Measurements from ENCODE around the gene LRRC46. TPM values are rescaled to one million over a fixed set of nuclear protein-coding genes. Genes with fewer than 3 reads are reported as not detected.

LRRC46 gene
- polyA plus RNA-seq, 3 donors, result 0.12 to 0.65 (median 0.22) TPM

GRCh38 chr17:47851764-47852112, 20.3 kb downstream of the LRRC46 start:
- Mint-ChIP-seq H3K36me3 (peaks cover 0 to 8% of the 10 kb centered on the region in 2 donors), H3K27me3 (ENCODE audit: low read depth in 3 of 3) (peaks cover 82 to 96% (median 85%) of the 10 kb centered on the region in 3 donors), H3K4me1 (peaks cover 15% of the 10 kb centered on the region), H3K9me3 (peaks cover 0 to 16% (median 10%) of the 10 kb centered on the region in 7 donors), H3K27ac (no peak overlapping the region), H3K4me3 (peak overlapping the region in 1 of 2 donors; percentile 84)
- H3K79me2 ChIP-seq (ENCODE audit: insufficient read depth, low read length), result no peaks in the 10 kb centered on the region
- H3K9me3 ChIP-seq (replicated peaks in 1 of 2; ENCODE audit: control insufficient read depth in 1 of 2, insufficient read depth in 1 of 2, low read length in 2 of 2), result peaks cover 0 to 17% of the 10 kb centered on the region in 2 donors
- no peaks in the 10 kb centered on the region for H3K36me3 ChIP-seq (replicated peaks in 1 of 2; ENCODE audit: control insufficient read depth in 1 of 2, insufficient read depth in 2 of 2, low read length in 2 of 2)
- H3K4me1 ChIP-seq (ENCODE audit: control insufficient read depth in 1 of 2, insufficient read depth in 2 of 2, low read length in 2 of 2), result peaks cover 0 to 11% of the 10 kb centered on the region in 2 donors
- H3K9ac ChIP-seq (ENCODE audit: insufficient read depth, low read length, poor library complexity, severe bottlenecking), result no peak overlapping the region
- H3K4me3 ChIP-seq (replicated peaks in 1 of 3; ENCODE audit: low read depth in 2 of 3, low read length in 3 of 3), result no peak overlapping the region
- peaks cover 71 to 92% of the 10 kb centered on the region in 2 donors for H3K27me3 ChIP-seq (ENCODE audit: control insufficient read depth in 2 of 2, insufficient read depth in 2 of 2, low read length in 2 of 2)
- TF ChIP-seq CTCF (IDR thresholded peaks at IDR 0.05), result no peak
- 26% methylated on average over 8 of the region's 11 CpGs for WGBS (ENCODE audit: insufficient coverage)
- H2AFZ ChIP-seq (ENCODE audit: insufficient read depth, low read depth, low read length, poor library complexity, severe bottlenecking), result no peak overlapping the region
- H3K4me2 ChIP-seq (replicated peaks; ENCODE audit: extremely low read depth, low read length, poor library complexity, severe bottlenecking), result no peak overlapping the region
- H3K27ac ChIP-seq (ENCODE audit: low read depth in 1 of 2, low read length in 2 of 2), result no peak overlapping the region
- intact Hi-C loops (cut with micrococcal nuclease), result no loop called here
- DNase-seq, result no peak
- H4K20me1 ChIP-seq (ENCODE audit: insufficient read depth, low read length), result no peaks in the 10 kb centered on the region

GRCh38 chr17:47852113-47852949, 20.9 kb downstream of the LRRC46 start:
- H3K4me1 Mint-ChIP-seq, result peaks cover 15% of the 10 kb centered on the region

More at GRCh38 chr17:47852113-47852949, 20.9 kb downstream of the LRRC46 start:
- no peak overlapping the region for H3K4me3 ChIP-seq (replicated peaks in 1 of 3; ENCODE audit: low read depth in 2 of 3, low read length in 3 of 3)
- no peaks in the 10 kb centered on the region for H3K79me2 ChIP-seq (ENCODE audit: insufficient read depth, low read length)
- TF ChIP-seq CTCF (IDR thresholded peaks at IDR 0.05), result no peak
- Mint-ChIP-seq H3K4me3 (peak overlapping the region in 1 of 2 donors; percentile 84), H3K9me3 (peaks cover 0 to 16% (median 10%) of the 10 kb centered on the region in 7 donors), H3K27ac (no peak overlapping the region), H3K27me3 (ENCODE audit: low read depth in 3 of 3) (peaks cover 76 to 90% (median 79%) of the 10 kb centered on the region in 3 donors), H3K36me3 (peaks cover 0 to 8% of the 10 kb centered on the region in 2 donors)
- intact Hi-C loops (cut with micrococcal nuclease), result no loop called here
- 10% methylated on average over 17 of the region's 32 CpGs for WGBS (ENCODE audit: insufficient coverage)
- peaks cover 0 to 17% of the 10 kb centered on the region in 2 donors for H3K9me3 ChIP-seq (replicated peaks in 1 of 2; ENCODE audit: control insufficient read depth in 1 of 2, insufficient read depth in 1 of 2, low read length in 2 of 2)
- DNase-seq, result no peak
- no peaks in the 10 kb centered on the region for H3K36me3 ChIP-seq (replicated peaks in 1 of 2; ENCODE audit: control insufficient read depth in 1 of 2, insufficient read depth in 2 of 2, low read length in 2 of 2)
- peaks cover 67 to 86% of the 10 kb centered on the region in 2 donors for H3K27me3 ChIP-seq (ENCODE audit: control insufficient read depth in 2 of 2, insufficient read depth in 2 of 2, low read length in 2 of 2)
- H3K9ac ChIP-seq (ENCODE audit: insufficient read depth, low read length, poor library complexity, severe bottlenecking), result no peak overlapping the region
- no peak overlapping the region for H2AFZ ChIP-seq (ENCODE audit: insufficient read depth, low read depth, low read length, poor library complexity, severe bottlenecking)
- H4K20me1 ChIP-seq (ENCODE audit: insufficient read depth, low read length), result no peaks in the 10 kb centered on the region
- H3K4me1 ChIP-seq (ENCODE audit: control insufficient read depth in 1 of 2, insufficient read depth in 2 of 2, low read length in 2 of 2), result peaks cover 0 to 11% of the 10 kb centered on the region in 2 donors
- no peak overlapping the region for H3K27ac ChIP-seq (ENCODE audit: low read depth in 1 of 2, low read length in 2 of 2)
- no peak overlapping the region for H3K4me2 ChIP-seq (replicated peaks; ENCODE audit: extremely low read depth, low read length, poor library complexity, severe bottlenecking)
